Keratinocyte (primary cell): ENCODE measurements around the gene PHLPP1. TPM values are rescaled to one million over a fixed set of nuclear protein-coding genes. Genes with fewer than 3 reads are reported as not detected.

Source experiments
- DNase-seq: peaks from one replicate; pipeline ENCODE4 v3.0.0-alpha.2; 2011; ENCODE audit warnings: low read depth, missing footprints, low spot score
- FAIRE-seq: peaks from 2 replicates; lab custom pipeline; 2011; peaks lifted over from hg19 to GRCh38; lab: Jason Lieb, UNC
- H2AFZ ChIP-seq: 2 replicates; pipeline ENCODE4 v1.6.0; 2012; ENCODE audit warnings: low read length, control low read depth, inconsistent platforms; ENCODE audit not compliant: control insufficient read depth
- H3K27ac ChIP-seq: 2 replicates; pipeline ENCODE4 v1.5.1; 2011; ENCODE audit warnings: low read length; ENCODE audit not compliant: control insufficient read depth, insufficient read depth
- H3K27me3 ChIP-seq: 3 replicates; pipeline ENCODE4 v1.6.0; 2011; ENCODE audit warnings: low read length; ENCODE audit not compliant: control insufficient read depth, insufficient read depth; ENCODE audit errors: extremely low read depth
- H3K36me3 ChIP-seq, 2 experiments: 2 replicates in 1 of 2; 3 replicates in 1 of 2; pipeline ENCODE4 v1.5.1; 2011; ENCODE audit warnings: low read length in 2 of 2, mild to moderate bottlenecking in 1 of 2; ENCODE audit not compliant: control insufficient read depth in 2 of 2, insufficient read depth in 2 of 2; ENCODE audit errors: extremely low read depth in 1 of 2
- H3K4me1 ChIP-seq: 3 replicates; pipeline ENCODE4 v1.5.1; 2011; ENCODE audit warnings: low read length; ENCODE audit not compliant: control insufficient read depth, insufficient read depth; ENCODE audit errors: extremely low read depth
- H3K4me2 ChIP-seq: 3 replicates; pipeline ENCODE4 v1.6.0; 2011; ENCODE audit warnings: low read depth, low read length; ENCODE audit not compliant: control insufficient read depth, insufficient read depth; ENCODE audit errors: extremely low read depth
- H3K4me3 ChIP-seq, 3 experiments: fragments of 200-600 bp in 1 of 3; sonication (generic) in 1 of 3; 2 replicates in 2 of 3; 3 replicates in 1 of 3; pipeline ENCODE4 v1.5.1; 2011 to 2016; ENCODE audit warnings: low read length in 3 of 3, mild to moderate bottlenecking in 3 of 3, control low read depth in 2 of 3, inconsistent platforms in 1 of 3, low read depth in 1 of 3, mixed read lengths in 1 of 3, mixed run types in 1 of 3, moderate library complexity in 1 of 3; ENCODE audit not compliant: control insufficient read depth in 2 of 3, insufficient read depth in 2 of 3; ENCODE audit errors: extremely low read depth in 1 of 3
- H3K79me2 ChIP-seq: 2 replicates; pipeline ENCODE4 v1.6.0; 2012; ENCODE audit warnings: low read length; ENCODE audit not compliant: control insufficient read depth, insufficient read depth
- H3K9ac ChIP-seq: 3 replicates; pipeline ENCODE4 v1.6.0; 2011; ENCODE audit warnings: low read length; ENCODE audit not compliant: control insufficient read depth, insufficient read depth; ENCODE audit errors: extremely low read depth
- H3K9me1 ChIP-seq: 3 replicates; pipeline ENCODE4 v1.6.0; 2011; ENCODE audit warnings: low read length; ENCODE audit not compliant: control insufficient read depth, insufficient read depth; ENCODE audit errors: extremely low read depth
- H3K9me3 ChIP-seq: 2 replicates; pipeline ENCODE4 v1.5.1; 2012; ENCODE audit warnings: low read depth, low read length; ENCODE audit not compliant: control insufficient read depth
- H4K20me1 ChIP-seq: 3 replicates; pipeline ENCODE4 v1.6.0; 2011; ENCODE audit warnings: low read length; ENCODE audit not compliant: control insufficient read depth, insufficient read depth; ENCODE audit errors: extremely low read depth
- CTCF ChIP-seq, 3 experiments: IDR thresholded peaks in 1 of 3; conservative IDR thresholded peaks in 1 of 3; optimal IDR thresholded peaks in 1 of 3; 2 replicates in 2 of 3; 3 replicates in 1 of 3; pipeline versions ENCODE3 to v1.5.1; 2011; ENCODE audit warnings: low read length in 3 of 3, mild to moderate bottlenecking in 3 of 3, moderate library complexity in 2 of 3, control low read depth in 1 of 3, inconsistent platforms in 1 of 3; ENCODE audit not compliant: insufficient read depth in 2 of 3; ENCODE audit errors: extremely low read depth in 1 of 3
- EZH2 ChIP-seq: IDR thresholded peaks from one replicate; pipeline ENCODE4 v1.6.1; 2012; ENCODE audit warnings: inconsistent platforms, mild to moderate bottlenecking, low read length, moderate library complexity
- dilution Hi-C: fragments of 300-500 bp; cut with MboI; formaldehyde crosslinking; loops from one replicate; pipeline ENCODE4 v1.7.0; 2020; ENCODE audit warnings: low sequenced_read_pairs; ENCODE audit not compliant: extremely low pct_ligation_motif_present
- polyA plus RNA-seq, 5 experiments: library from polyadenylated mRNA; depleted of rRNA in 3 of 5; stranded (reverse) in 3 of 5; stranded (forward) in 1 of 5; unstranded in 1 of 5; fragments of >200 nt; gene quantifications; 1 replicate in 1 of 5; 2 replicates in 3 of 5; 3 replicates in 1 of 5; pipeline versions ENCODE4 v1.2.1 to v1.2.3, GENCODE V29; 2011 to 2012; ENCODE audit warnings: missing spikeins in 2 of 5, low read depth in 1 of 5, low replicate concordance in 1 of 5

Gene PHLPP1
- polyA plus RNA-seq, 1 donor (not counting 4 experiments of a cell fraction or from before 2014, with no cell fraction given) = 8.4 TPM

GRCh38 chr18:62799977-62800376 lies 84.6 kb downstream of the PHLPP1 start:
- TF ChIP-seq EZH2 = no peak
- no peak for TF ChIP-seq CTCF (optimal IDR thresholded peaks at IDR 0.05 in 1 of 3, IDR thresholded peaks at IDR 0.05 in 1 of 3, conservative IDR thresholded peaks at IDR 0.05 in 1 of 3; ENCODE audit: extremely low read depth in 1 of 3, insufficient read depth in 2 of 3, low read length in 3 of 3)
- Histone ChIP-seq H3K4me1 (peaks cover 4% of the 10 kb centered on the region), H3K4me3 (no peak overlapping the region), H3K79me2 (peaks cover 6% of the 10 kb centered on the region), H3K9ac (no peak overlapping the region), H3K27ac (no peak overlapping the region), H3K4me2 (no peak overlapping the region), H3K27me3 (no peaks in the 10 kb centered on the region), H3K36me3 (no peaks in the 10 kb centered on the region), H2AFZ (no peak overlapping the region), H3K9me3 (no peaks in the 10 kb centered on the region), H4K20me1 (no peaks in the 10 kb centered on the region), H3K9me1 (no peaks in the 10 kb centered on the region)
- FAIRE-seq (no peak), DNase-seq (no peak)
- dilution Hi-C loops = no loop called here

GRCh38 chr18:62802523-62802922 lies 87.2 kb downstream of the PHLPP1 start:
- Histone ChIP-seq H3K9me1 (no peaks in the 10 kb centered on the region), H3K9ac (no peak overlapping the region), H2AFZ (no peak overlapping the region), H3K9me3 (no peaks in the 10 kb centered on the region), H3K27me3 (no peaks in the 10 kb centered on the region), H3K79me2 (peaks cover 3% of the 10 kb centered on the region), H3K4me1 (peaks cover 4% of the 10 kb centered on the region), H3K4me2 (no peak overlapping the region), H3K4me3 (no peak overlapping the region), H4K20me1 (no peaks in the 10 kb centered on the region), H3K36me3 (no peaks in the 10 kb centered on the region), H3K27ac (no peak overlapping the region)
- FAIRE-seq (peak; percentile 46), DNase-seq (no peak)
- dilution Hi-C loops = no loop called here
- TF ChIP-seq CTCF (optimal IDR thresholded peaks at IDR 0.05 in 1 of 3, IDR thresholded peaks at IDR 0.05 in 1 of 3, conservative IDR thresholded peaks at IDR 0.05 in 1 of 3; ENCODE audit: extremely low read depth in 1 of 3, insufficient read depth in 2 of 3, low read length in 3 of 3) = peak in 2 of 3 experiments; percentile 22 to 45
- TF ChIP-seq EZH2 = no peak
